ACC112 (cell line): ENCODE results near the gene STAB1.

Experiments used
- H2AFZ ChIP-seq: fragments of 200-600 bp; sonication (generic); one replicate; pipeline ENCODE4 v1.6.0; 2017; ENCODE audit warnings: antibody characterized with exemption, low read length; ENCODE audit not compliant: unreplicated experiment
- H3K27ac ChIP-seq: fragments of 200-600 bp; sonication (generic); 2 replicates; pipeline ENCODE4 v1.5.1; 2014; ENCODE audit warnings: low read depth, mild to moderate bottlenecking, antibody characterized with exemption, low read length, moderate library complexity
- H3K27me3 ChIP-seq: fragments of 200-600 bp; sonication (generic); 2 replicates; pipeline ENCODE4 v1.6.1; 2014; ENCODE audit warnings: mild to moderate bottlenecking, antibody characterized with exemption, low read length, moderate library complexity, mixed read lengths; ENCODE audit not compliant: insufficient read depth
- H3K36me3 ChIP-seq: fragments of 200-600 bp; sonication (generic); 2 replicates; pipeline ENCODE4 v1.6.1; 2016; ENCODE audit warnings: mild to moderate bottlenecking, antibody characterized with exemption, low read length, moderate library complexity, mixed read lengths; ENCODE audit not compliant: insufficient read depth
- H3K4me1 ChIP-seq: fragments of 200-600 bp; sonication (generic); one replicate; pipeline ENCODE4 v1.6.1; 2016; ENCODE audit warnings: low read length, mixed read lengths; ENCODE audit not compliant: insufficient read depth, unreplicated experiment, control insufficient read depth
- H3K4me3 ChIP-seq: fragments of 200-600 bp; sonication (generic); 2 replicates; pipeline ENCODE4 v1.5.1; 2014; ENCODE audit warnings: mild to moderate bottlenecking, low read depth, low read length
- H3K79me2 ChIP-seq: fragments of 200-600 bp; sonication (generic); one replicate; pipeline ENCODE4 v1.6.0; 2016; ENCODE audit warnings: low read length; ENCODE audit not compliant: control insufficient read depth, unreplicated experiment, insufficient read depth

Gene STAB1

GRCh38 chr3:52512727-52513126, 17.6 kb downstream of the STAB1 start:
- H3K79me2 ChIP-seq = no peaks in the 10 kb centered on the region
- H3K4me3 ChIP-seq = no peak overlapping the region
- no peak overlapping the region for H3K27ac ChIP-seq
- no peaks in the 10 kb centered on the region for H3K27me3 ChIP-seq
- no peaks in the 10 kb centered on the region for H3K36me3 ChIP-seq
- no peak overlapping the region for H2AFZ ChIP-seq
- no peaks in the 10 kb centered on the region for H3K4me1 ChIP-seq

- H3K4me1 ChIP-seq = no peaks in the 10 kb centered on the region
- no peak overlapping the region for H3K27ac ChIP-seq
- no peaks in the 10 kb centered on the region for H3K27me3 ChIP-seq
- no peak overlapping the region for H2AFZ ChIP-seq
- H3K4me3 ChIP-seq = no peak overlapping the region
- H3K36me3 ChIP-seq = no peaks in the 10 kb centered on the region
- no peaks in the 10 kb centered on the region for H3K79me2 ChIP-seq
These were observed 18.1 kb downstream of the STAB1 start for GRCh38 chr3:52513281-52513680.

GRCh38 chr3:52514576-52514975, 19.4 kb downstream of the STAB1 start:
- H3K27me3 ChIP-seq = no peaks in the 10 kb centered on the region
- H3K27ac ChIP-seq = no peak overlapping the region
- H3K4me3 ChIP-seq = no peak overlapping the region
- no peaks in the 10 kb centered on the region for H3K79me2 ChIP-seq
- no peak overlapping the region for H2AFZ ChIP-seq
- H3K36me3 ChIP-seq = no peaks in the 10 kb centered on the region
- H3K4me1 ChIP-seq = no peaks in the 10 kb centered on the region

GRCh38 chr3:52515192-52515591, 20.1 kb downstream of the STAB1 start:
- Histone ChIP-seq H3K36me3 (no peaks in the 10 kb centered on the region), H3K4me1 (no peaks in the 10 kb centered on the region), H3K79me2 (no peaks in the 10 kb centered on the region), H3K4me3 (no peak overlapping the region), H3K27ac (no peak overlapping the region), H3K27me3 (no peaks in the 10 kb centered on the region), H2AFZ (no peak overlapping the region)

- Histone ChIP-seq H3K36me3 (no peaks in the 10 kb centered on the region), H3K27me3 (no peaks in the 10 kb centered on the region), H3K27ac (no peak overlapping the region), H2AFZ (no peak overlapping the region), H3K4me3 (no peak overlapping the region), H3K4me1 (no peaks in the 10 kb centered on the region), H3K79me2 (no peaks in the 10 kb centered on the region)
These were observed 21.5 kb downstream of the STAB1 start for GRCh38 chr3:52516509-52517195.

GRCh38 chr3:52517796-52518722, 22.9 kb downstream of the STAB1 start:
- H3K27me3 ChIP-seq = no peaks in the 10 kb centered on the region
- no peaks in the 10 kb centered on the region for H3K4me1 ChIP-seq
- no peak overlapping the region for H2AFZ ChIP-seq
- no peaks in the 10 kb centered on the region for H3K36me3 ChIP-seq
- peak overlapping the region; percentile 42 for H3K4me3 ChIP-seq
- H3K27ac ChIP-seq = no peak overlapping the region
- no peaks in the 10 kb centered on the region for H3K79me2 ChIP-seq

GRCh38 chr3:52518723-52519444, 23.7 kb downstream of the STAB1 start:
- no peaks in the 10 kb centered on the region for H3K36me3 ChIP-seq
- no peaks in the 10 kb centered on the region for H3K4me1 ChIP-seq
- H3K27ac ChIP-seq = no peak overlapping the region
- H2AFZ ChIP-seq = peak overlapping the region; percentile 50
- no peaks in the 10 kb centered on the region for H3K79me2 ChIP-seq
- H3K4me3 ChIP-seq = peak overlapping the region; percentile 42
- H3K27me3 ChIP-seq = no peaks in the 10 kb centered on the region

GRCh38 chr3:52519445-52520140, 24.5 kb downstream of the STAB1 start:
- no peaks in the 10 kb centered on the region for H3K27me3 ChIP-seq
- no peaks in the 10 kb centered on the region for H3K79me2 ChIP-seq
- H3K4me3 ChIP-seq = no peak overlapping the region
- no peak overlapping the region for H3K27ac ChIP-seq
- no peaks in the 10 kb centered on the region for H3K4me1 ChIP-seq
- no peaks in the 10 kb centered on the region for H3K36me3 ChIP-seq
- no peak overlapping the region for H2AFZ ChIP-seq

- Histone ChIP-seq H3K27me3 (no peaks in the 10 kb centered on the region), H3K79me2 (no peaks in the 10 kb centered on the region), H3K4me1 (no peaks in the 10 kb centered on the region), H3K4me3 (no peak overlapping the region), H2AFZ (no peak overlapping the region), H3K27ac (no peak overlapping the region), H3K36me3 (no peaks in the 10 kb centered on the region)
These were observed 25.1 kb downstream of the STAB1 start for GRCh38 chr3:52520141-52520667.
